Measurements from ENCODE around the gene TXNRD1.

DNA sequence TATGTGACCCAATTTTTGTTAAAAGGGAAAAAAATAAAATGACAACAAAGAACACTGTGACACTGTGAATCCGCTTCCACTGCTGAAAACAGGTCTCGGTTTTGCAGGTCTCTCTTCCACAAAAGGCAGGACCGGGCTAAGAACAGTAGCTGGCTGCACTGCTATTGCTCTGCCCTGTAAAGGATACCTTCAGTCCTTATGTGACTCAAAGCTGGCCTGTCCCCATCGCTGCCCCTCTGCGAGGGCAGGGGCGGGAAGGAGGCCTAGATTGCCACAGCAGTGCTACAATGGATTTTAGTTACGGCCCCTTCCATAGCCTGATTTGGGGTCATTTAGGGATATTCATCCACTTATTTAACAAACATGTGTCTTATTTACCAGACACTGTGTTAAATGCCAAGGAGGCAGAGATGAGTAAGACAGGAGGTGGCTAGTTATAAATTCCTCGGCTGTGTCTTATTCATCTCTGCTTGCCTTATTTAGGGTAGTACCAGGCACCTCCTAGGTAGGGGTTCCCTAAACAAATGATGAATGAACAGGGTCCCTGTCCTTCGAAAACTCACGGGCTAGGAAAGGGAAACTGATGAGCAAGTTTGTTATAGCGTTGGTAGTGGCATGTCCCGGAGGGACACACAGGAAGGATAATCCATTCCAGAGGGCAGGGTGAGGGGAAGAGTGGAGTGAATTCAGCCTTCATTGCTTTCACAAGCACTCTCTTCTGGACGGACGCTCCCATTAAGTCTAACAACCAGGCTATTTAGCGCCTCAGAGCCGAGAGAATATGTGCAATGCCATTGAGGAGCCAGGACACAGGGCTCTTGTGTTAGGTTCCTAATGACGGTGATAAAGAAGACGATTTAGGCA lies 161.3 kb downstream of the TXNRD1 start:
- no peak for TF ChIP-seq POLR2A (IDR thresholded peaks at IDR 0.05)
- TF ChIP-seq, protein P1, sequence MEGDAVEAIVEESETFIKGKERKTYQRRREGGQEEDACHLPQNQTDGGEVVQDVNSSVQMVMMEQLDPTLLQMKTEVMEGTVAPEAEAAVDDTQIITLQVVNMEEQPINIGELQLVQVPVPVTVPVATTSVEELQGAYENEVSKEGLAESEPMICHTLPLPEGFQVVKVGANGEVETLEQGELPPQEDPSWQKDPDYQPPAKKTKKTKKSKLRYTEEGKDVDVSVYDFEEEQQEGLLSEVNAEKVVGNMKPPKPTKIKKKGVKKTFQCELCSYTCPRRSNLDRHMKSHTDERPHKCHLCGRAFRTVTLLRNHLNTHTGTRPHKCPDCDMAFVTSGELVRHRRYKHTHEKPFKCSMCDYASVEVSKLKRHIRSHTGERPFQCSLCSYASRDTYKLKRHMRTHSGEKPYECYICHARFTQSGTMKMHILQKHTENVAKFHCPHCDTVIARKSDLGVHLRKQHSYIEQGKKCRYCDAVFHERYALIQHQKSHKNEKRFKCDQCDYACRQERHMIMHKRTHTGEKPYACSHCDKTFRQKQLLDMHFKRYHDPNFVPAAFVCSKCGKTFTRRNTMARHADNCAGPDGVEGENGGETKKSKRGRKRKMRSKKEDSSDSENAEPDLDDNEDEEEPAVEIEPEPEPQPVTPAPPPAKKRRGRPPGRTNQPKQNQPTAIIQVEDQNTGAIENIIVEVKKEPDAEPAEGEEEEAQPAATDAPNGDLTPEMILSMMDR (IDR thresholded peaks at IDR 0.05) = no peak
